ENCODE data around the gene INO80B. TPM values are rescaled to one million over a fixed set of nuclear protein-coding genes. Genes with fewer than 3 reads are reported as not detected.
A peak's percentile ranks its signal among the peaks of the same experiment; 100 is the strongest.

INO80B gene
- total RNA-seq, 5 donors from 2014 or later (not counting 1 experiment from before 2014, with no cell fraction given): 44.5 to 70.8 (median 68.4) TPM

DNA sequence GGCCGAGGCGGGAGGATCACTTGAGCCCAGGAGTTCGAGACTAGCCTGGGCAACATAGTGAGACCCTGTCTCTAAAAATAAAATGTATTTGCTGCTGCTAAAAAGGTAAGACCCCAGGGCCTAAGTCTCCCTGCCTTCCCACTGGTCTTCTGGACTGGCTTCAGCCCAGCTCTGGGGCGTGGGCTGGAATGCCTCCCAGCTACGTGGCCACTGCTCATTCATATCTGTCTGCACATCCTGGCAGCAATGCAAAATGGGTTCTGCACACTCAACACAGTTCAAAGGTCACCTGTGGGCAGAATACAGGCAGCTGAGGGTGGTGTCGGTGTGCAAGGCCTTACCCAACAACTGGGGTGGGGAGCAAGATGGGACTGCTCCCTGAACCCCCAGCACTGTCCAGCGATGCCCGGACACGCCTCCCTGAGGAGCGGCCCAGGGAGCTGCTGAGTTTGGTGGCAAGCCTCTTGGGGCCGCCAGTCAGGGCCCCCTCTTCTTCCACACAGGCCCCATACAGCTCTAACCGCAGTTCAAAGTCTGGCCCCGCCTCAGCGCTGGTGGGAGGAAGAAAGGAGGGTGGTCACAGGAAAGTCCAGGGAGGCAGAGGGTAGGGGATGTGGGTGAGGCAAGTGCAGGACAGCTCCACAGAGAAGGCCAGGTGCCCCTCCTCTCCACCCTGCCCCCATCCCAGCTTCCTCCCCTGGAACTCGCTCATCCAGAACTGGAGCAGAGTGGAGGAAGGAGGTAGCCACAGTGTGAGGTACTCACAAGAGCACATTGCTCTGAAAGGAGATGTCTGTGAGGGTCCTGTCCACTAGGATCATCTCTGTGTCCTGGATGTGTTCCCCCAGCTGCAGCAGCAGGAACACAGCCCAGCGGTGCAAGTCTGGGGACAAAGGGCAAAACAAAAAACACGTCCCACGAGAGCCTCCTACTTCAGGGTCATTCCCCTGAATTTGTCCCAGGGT lies 25.1 kb upstream of the INO80B start:
- CTCF ChIA-PET: interaction anchor here in 1 of 2 donors (0.5 kb wide), 1 partner anchor 14 kb away, joined by 3 read pairs; no protein-coding TSS in a partner anchor
- H3K36me3 ChIP-seq (ENCODE audit: control insufficient read depth in 2 of 2, extremely low read depth in 1 of 2, insufficient read depth in 1 of 2, low read length in 1 of 2): peaks cover 0 to 16% of the 10 kb centered on the region in 2 donors
- 89% methylated on average over 9 of the region's 18 CpGs for WGBS (ENCODE audit: insufficient coverage)

DNA sequence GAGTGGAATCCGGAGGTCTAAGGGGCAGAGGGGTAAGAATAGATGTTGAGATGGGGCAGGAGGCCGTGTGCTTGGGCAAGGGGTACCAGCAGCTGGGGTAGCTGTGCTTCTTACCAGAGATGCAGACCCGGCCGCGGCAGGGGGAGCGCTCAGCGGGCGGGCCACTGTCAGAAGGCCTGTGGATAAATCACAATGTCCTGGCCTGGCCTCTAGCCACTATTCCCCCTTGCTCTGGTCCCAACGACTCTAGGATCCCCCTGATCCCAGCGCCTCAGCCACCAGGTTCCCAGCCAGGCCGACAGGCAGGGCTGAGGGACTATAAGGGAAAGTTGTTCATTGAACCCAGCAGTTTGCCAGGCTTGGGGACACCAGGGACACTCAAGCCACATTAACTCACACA lies 24.4 kb upstream of the INO80B start:
- Histone ChIP-seq H3K4me3 (ENCODE audit: control insufficient read depth in 1 of 2, extremely low read depth in 1 of 2, low read length in 1 of 2) (no peak overlapping the region), H3K36me3 (ENCODE audit: control insufficient read depth in 2 of 2, extremely low read depth in 1 of 2, insufficient read depth in 1 of 2, low read length in 1 of 2) (peaks cover 0 to 9% of the 10 kb centered on the region in 2 donors), H3K27ac (ENCODE audit: low read length) (no peak overlapping the region), H3K27me3 (replicated peaks in 1 of 2; ENCODE audit: control insufficient read depth in 2 of 2, extremely low read depth in 1 of 2, insufficient read depth in 2 of 2, low read length in 1 of 2) (no peaks in the 10 kb centered on the region), H3K9me3 (no peaks in the 10 kb centered on the region), H3K4me1 (ENCODE audit: control insufficient read depth in 1 of 2, extremely low read depth in 1 of 2, insufficient read depth in 2 of 2, low read length in 2 of 2) (no peaks in the 10 kb centered on the region)
- no peak for ATAC-seq (replicated peaks in 1 of 4)
- H3K9me3 Mint-ChIP-seq: no peaks in the 10 kb centered on the region
- H3K27me3 Mint-ChIP-seq: no peaks in the 10 kb centered on the region
- H3K4me3 Mint-ChIP-seq: no peak overlapping the region
- ChIA-PET CTCF (no interaction called here), POLR2A (interaction anchor here (0.6 to 1.4 kb wide), 3 partner anchors 12 to 22 kb away, joined by 4 to 8 read pairs (median 5); no protein-coding TSS in a partner anchor)
- peaks cover 3% of the 10 kb centered on the region for H3K36me3 Mint-ChIP-seq
- DNase-seq: no peak
- no peaks in the 10 kb centered on the region for H3K4me1 Mint-ChIP-seq
- H3K27ac Mint-ChIP-seq: no peak overlapping the region
- 86% methylated on average over 8 of the region's 11 CpGs for WGBS (ENCODE audit: insufficient coverage)

More for the DNA sequence above, 25.1 kb upstream of the INO80B start:
- H3K4me3 ChIP-seq (ENCODE audit: control insufficient read depth in 1 of 2, extremely low read depth in 1 of 2, low read length in 1 of 2): no peak overlapping the region
- peaks cover 9% of the 10 kb centered on the region for H3K36me3 Mint-ChIP-seq
- no peaks in the 10 kb centered on the region for H3K9me3 ChIP-seq
- no peak overlapping the region for H3K27ac ChIP-seq (ENCODE audit: low read length)
- H3K9me3 Mint-ChIP-seq: no peaks in the 10 kb centered on the region
- no peak for DNase-seq
- H3K27ac Mint-ChIP-seq: no peak overlapping the region
- no peaks in the 10 kb centered on the region for H3K27me3 Mint-ChIP-seq
- no peaks in the 10 kb centered on the region for H3K27me3 ChIP-seq (replicated peaks in 1 of 2; ENCODE audit: control insufficient read depth in 2 of 2, extremely low read depth in 1 of 2, insufficient read depth in 2 of 2, low read length in 1 of 2)
- peak in 1 of 4 experiments; percentile 9 for ATAC-seq (replicated peaks in 1 of 4)
- POLR2A ChIA-PET: interaction anchor here in 1 of 2 donors (1.4 kb wide), 1 partner anchor 12 kb away, joined by 4 read pairs; no protein-coding TSS in a partner anchor
- H3K4me1 ChIP-seq (ENCODE audit: control insufficient read depth in 1 of 2, extremely low read depth in 1 of 2, insufficient read depth in 2 of 2, low read length in 2 of 2): no peaks in the 10 kb centered on the region
- no peak overlapping the region for H3K4me3 Mint-ChIP-seq
- no peaks in the 10 kb centered on the region for H3K4me1 Mint-ChIP-seq

DNA sequence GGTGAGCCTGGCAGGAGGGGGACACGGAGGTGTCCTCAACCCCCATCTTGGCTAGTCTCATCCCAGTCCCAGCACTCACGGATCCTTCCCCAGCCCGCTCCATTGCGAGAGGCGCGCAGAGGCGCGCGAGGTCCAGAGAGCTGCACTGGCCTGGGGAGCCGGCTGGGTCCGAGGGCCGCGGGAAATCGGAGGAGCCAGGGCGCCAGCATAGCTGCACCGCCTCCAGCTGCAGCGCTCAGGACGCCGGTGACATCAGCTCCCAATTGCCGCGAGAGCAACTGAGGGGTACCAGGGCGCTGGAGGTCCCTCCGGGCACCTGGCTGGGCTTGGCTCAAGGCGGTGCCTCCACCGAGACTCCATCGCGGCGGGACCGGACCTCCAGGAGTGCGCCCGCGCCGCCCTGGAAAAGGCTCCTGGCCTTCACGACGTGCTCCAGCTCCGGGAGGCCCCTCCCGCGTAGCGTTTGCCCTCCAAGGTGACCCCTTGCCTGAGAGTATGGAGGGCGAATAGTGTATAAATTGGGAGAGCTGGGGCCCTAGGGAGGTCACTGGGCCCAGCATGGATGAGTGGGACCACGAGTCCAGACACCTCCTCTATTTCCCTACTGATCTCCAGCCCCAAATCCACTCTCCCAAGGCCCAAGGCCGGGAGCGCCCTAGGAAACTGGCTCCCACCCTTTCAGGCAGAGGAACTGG lies 18.6 kb upstream of the INO80B start:
- Histone ChIP-seq H3K9me3 (no peaks in the 10 kb centered on the region), H3K4me1 (ENCODE audit: control insufficient read depth in 1 of 2, extremely low read depth in 1 of 2, insufficient read depth in 2 of 2, low read length in 2 of 2) (peaks cover 0 to 16% of the 10 kb centered on the region in 2 experiments), H3K36me3 (ENCODE audit: control insufficient read depth in 2 of 2, extremely low read depth in 1 of 2, insufficient read depth in 1 of 2, low read length in 1 of 2) (no peaks in the 10 kb centered on the region), H3K27ac (ENCODE audit: low read length) (no peak overlapping the region), H3K4me3 (ENCODE audit: control insufficient read depth in 1 of 2, extremely low read depth in 1 of 2, low read length in 1 of 2) (no peak overlapping the region), H3K27me3 (replicated peaks in 1 of 2; ENCODE audit: control insufficient read depth in 2 of 2, extremely low read depth in 1 of 2, insufficient read depth in 2 of 2, low read length in 1 of 2) (peaks cover 0 to 26% of the 10 kb centered on the region in 2 experiments)
- Mint-ChIP-seq H3K27me3 (peaks cover 11 to 24% of the 10 kb centered on the region in 2 donors), H3K4me1 (peaks cover 6 to 10% (median 10%) of the 10 kb centered on the region in 3 donors), H3K9me3 (no peaks in the 10 kb centered on the region), H3K36me3 (no peaks in the 10 kb centered on the region), H3K27ac (no peak overlapping the region), H3K4me3 (no peak overlapping the region)
- ChIA-PET CTCF (no interaction called here), POLR2A (interaction anchor here in 1 of 2 donors (0.6 kb wide), 1 partner anchor 26 kb away, joined by 18 read pairs; no protein-coding TSS in a partner anchor)
- DNase-seq (no peak), ATAC-seq (replicated peaks in 1 of 4) (no peak)
- whole genome bisulfite sequencing (ENCODE audit: insufficient coverage): 95% methylated on average over 37 of the region's 43 CpGs

DNA sequence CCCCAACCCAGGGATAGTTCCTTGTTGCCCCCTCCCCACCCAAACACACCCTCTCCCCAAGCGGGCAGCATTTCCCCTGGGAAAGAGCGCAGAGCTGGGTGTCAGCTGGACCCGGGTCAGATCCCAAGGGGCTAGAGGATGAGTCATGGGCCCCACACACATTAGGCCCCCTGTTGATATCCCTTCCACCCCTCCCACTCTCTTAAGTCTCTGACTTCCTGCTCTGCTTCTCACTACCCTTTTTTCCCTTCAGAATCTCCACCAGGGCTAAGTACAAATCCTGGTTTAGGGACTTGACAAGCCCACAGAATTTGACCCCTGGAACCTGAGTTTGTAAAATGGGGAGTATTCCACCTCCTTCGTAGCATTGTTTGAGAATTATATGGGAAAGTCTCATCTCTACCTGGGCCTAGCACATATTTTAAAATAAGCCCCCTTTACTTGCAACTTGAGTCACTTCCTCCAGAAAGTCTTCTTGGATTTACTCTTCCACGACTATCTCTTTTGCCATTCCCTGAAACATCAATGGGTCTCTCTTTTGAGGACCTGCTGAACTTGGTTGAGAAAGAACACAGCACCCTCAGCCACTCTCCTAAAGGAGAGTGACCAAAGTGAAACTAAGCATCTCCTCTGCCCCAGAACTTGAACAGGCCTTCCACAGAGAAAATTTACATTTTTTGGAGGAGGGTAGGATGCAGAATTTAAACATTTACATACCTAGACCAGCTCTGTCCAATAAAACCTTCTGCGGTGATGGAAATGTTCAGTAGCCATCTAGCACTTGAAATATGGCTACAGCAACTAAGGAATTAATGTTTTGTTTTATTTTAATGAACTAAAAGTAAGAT lies 17.8 kb upstream of the INO80B start:
- no peaks in the 10 kb centered on the region for H3K9me3 ChIP-seq
- no peak overlapping the region for H3K27ac ChIP-seq (ENCODE audit: low read length)
- DNase-seq (no peak), ATAC-seq (replicated peaks in 1 of 4) (no peak)
- WGBS (ENCODE audit: insufficient coverage): 73% methylated on average over 4 of the region's 6 CpGs
- Mint-ChIP-seq H3K36me3 (no peaks in the 10 kb centered on the region), H3K27ac (no peak overlapping the region), H3K27me3 (peaks cover 12 to 27% of the 10 kb centered on the region in 2 donors), H3K9me3 (no peaks in the 10 kb centered on the region), H3K4me1 (peaks cover 7 to 11% (median 10%) of the 10 kb centered on the region in 3 donors), H3K4me3 (no peak overlapping the region)
- no peak overlapping the region for H3K4me3 ChIP-seq (ENCODE audit: control insufficient read depth in 1 of 2, extremely low read depth in 1 of 2, low read length in 1 of 2)
- H3K36me3 ChIP-seq (ENCODE audit: control insufficient read depth in 2 of 2, extremely low read depth in 1 of 2, insufficient read depth in 1 of 2, low read length in 1 of 2): no peaks in the 10 kb centered on the region
- H3K4me1 ChIP-seq (ENCODE audit: control insufficient read depth in 1 of 2, extremely low read depth in 1 of 2, insufficient read depth in 2 of 2, low read length in 2 of 2): peaks cover 0 to 24% of the 10 kb centered on the region in 2 experiments
- peaks cover 0 to 33% of the 10 kb centered on the region in 2 experiments for H3K27me3 ChIP-seq (replicated peaks in 1 of 2; ENCODE audit: control insufficient read depth in 2 of 2, extremely low read depth in 1 of 2, insufficient read depth in 2 of 2, low read length in 1 of 2)
- POLR2A ChIA-PET: no interaction called here
- CTCF ChIA-PET: no interaction called here

DNA sequence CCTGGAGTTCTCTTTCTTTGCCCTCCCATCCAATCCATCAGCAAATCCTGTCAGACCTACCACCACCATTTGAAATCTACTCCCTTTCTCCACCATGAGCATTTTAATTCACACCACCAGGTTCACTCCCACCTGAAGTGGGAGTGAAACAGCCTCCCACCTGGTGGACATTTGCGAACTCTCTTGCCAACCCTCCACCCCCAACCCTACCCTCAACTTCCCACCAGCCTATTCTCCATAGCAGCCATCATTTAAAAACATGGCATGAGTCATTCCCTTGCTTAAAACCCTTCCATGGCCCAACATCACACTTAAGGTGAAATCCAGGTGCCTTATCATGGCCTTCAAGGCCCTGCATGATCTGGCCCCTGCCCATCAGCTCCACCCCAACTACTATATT lies 16.6 kb upstream of the INO80B start:
- H3K27ac Mint-ChIP-seq: no peak overlapping the region
- CTCF ChIA-PET: no interaction called here
- no peak for DNase-seq

More for the DNA sequence above, 16.6 kb upstream of the INO80B start:
- H3K4me3 ChIP-seq (ENCODE audit: control insufficient read depth in 1 of 2, extremely low read depth in 1 of 2, low read length in 1 of 2): no peak overlapping the region
- H3K4me3 Mint-ChIP-seq: no peak overlapping the region
- H3K9me3 Mint-ChIP-seq: no peaks in the 10 kb centered on the region
- POLR2A ChIA-PET: no interaction called here
- H3K9me3 ChIP-seq: no peaks in the 10 kb centered on the region
- 100% methylated on average over 1 of the region's 1 CpG for WGBS (ENCODE audit: insufficient coverage)
- no peak for ATAC-seq (replicated peaks in 1 of 4)
- peaks cover 18 to 36% of the 10 kb centered on the region in 2 donors for H3K27me3 Mint-ChIP-seq
- H3K27me3 ChIP-seq (replicated peaks in 1 of 2; ENCODE audit: control insufficient read depth in 2 of 2, extremely low read depth in 1 of 2, insufficient read depth in 2 of 2, low read length in 1 of 2): peaks cover 4 to 43% of the 10 kb centered on the region in 2 experiments
- no peaks in the 10 kb centered on the region for H3K36me3 Mint-ChIP-seq
- no peaks in the 10 kb centered on the region for H3K36me3 ChIP-seq (ENCODE audit: control insufficient read depth in 2 of 2, extremely low read depth in 1 of 2, insufficient read depth in 1 of 2, low read length in 1 of 2)
- peaks cover 11 to 14% (median 13%) of the 10 kb centered on the region in 3 donors for H3K4me1 Mint-ChIP-seq
- peaks cover 0 to 26% of the 10 kb centered on the region in 2 experiments for H3K4me1 ChIP-seq (ENCODE audit: control insufficient read depth in 1 of 2, extremely low read depth in 1 of 2, insufficient read depth in 2 of 2, low read length in 2 of 2)
- H3K27ac ChIP-seq (ENCODE audit: low read length): no peak overlapping the region
